ENCODE results near the gene AK3. TPM values are rescaled to one million over a fixed set of nuclear protein-coding genes. Genes with fewer than 3 reads are reported as not detected.
"Not testable (repeated sequence)": the region's sequence is repeated elsewhere in the genome, so short reads cannot be mapped to it uniquely, and the experiment has no call there.

The AK3 gene
- total RNA-seq, 2 experiments from 2014 or later = 40.1 to 41.7 TPM

DNA sequence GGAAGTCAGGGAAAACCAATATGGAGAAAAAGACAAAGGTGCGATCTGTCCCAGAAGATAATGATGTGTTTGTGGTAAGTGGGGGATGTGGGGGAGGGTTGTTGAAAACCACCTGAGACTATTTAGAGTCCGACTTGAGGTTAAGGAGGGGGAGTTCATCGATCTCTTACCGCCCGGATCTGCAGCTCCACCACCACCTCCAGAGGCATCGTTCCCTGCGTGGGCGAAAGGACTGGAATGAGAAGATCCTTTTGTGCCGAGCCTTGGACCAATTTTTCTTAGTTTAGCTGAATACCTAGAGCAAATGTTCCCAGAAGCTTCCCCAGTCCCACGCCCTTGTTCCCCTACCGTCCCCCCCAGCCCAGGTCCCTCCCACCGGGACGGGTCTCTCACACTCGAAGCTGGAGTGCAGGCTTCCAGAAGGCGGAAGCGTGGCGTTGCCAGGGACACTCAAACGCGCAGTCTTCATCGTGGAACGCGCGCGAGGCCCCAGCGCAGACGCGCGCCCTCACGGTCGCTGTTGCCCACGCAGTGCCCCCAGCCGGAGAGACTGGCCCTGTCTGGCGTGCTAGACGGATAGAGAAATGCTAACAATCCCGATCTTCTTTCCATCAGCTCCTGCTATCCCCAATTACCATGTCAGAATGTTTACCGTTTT is 74.8 kb downstream of the AK3 start, which contains the start of gene SPATA6L:
Gene SPATA6L (minus strand): TSS at position 439 of the 658 bp plus-strand sequence. CDS start 230 bp downstream, at position 209.
- Mint-ChIP-seq H3K4me3 (peak within 1 kb of the TSS; percentile 80), H3K36me3 (no peaks in the 10 kb centered on the region), H3K9me3 (no peaks in the 10 kb centered on the region), H3K27ac (peak within 1 kb of the TSS; percentile 5), H3K27me3 (no peaks in the 10 kb centered on the region), H3K4me1 (peaks cover 56% of the 10 kb centered on the region)
- DNase-seq (peak; percentile 61), ATAC-seq (ENCODE audit: low read depth) (peak; percentile 32)
- POLR2A ChIA-PET = interaction anchor here (1.0 to 1.7 kb wide), 3 partner anchors 11 to 75 kb away, joined by 3 to 10 read pairs (median 5); partner anchors contain the start of genes AK3 and CDC37L1

DNA sequence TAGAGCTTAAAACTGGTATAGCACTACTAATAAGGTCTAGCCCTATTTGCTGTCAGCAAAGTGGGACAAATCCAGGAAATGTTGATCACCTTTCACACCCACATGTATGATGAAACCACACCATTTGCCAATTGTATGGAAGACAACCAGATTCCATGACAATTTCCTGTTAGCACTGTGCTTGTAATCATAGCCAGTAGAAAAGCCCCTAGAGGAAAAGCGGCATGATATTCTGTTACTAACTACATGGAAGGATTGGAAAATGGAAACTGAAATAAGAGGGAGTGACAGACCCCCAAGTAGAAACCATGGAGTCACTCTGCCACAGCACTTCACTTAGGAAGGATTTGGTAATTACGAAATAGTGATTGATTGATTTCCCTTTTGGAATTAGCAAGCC is 75.6 kb downstream of the AK3 start:
- Mint-ChIP-seq H3K4me3 (peak overlapping the region; percentile 31), H3K27me3 (no peaks in the 10 kb centered on the region), H3K9me3 (no peaks in the 10 kb centered on the region), H3K4me1 (peaks cover 48% of the 10 kb centered on the region), H3K27ac (no peak overlapping the region), H3K36me3 (peaks cover under 1% of the 10 kb centered on the region)
- DNase-seq (no peak), ATAC-seq (ENCODE audit: low read depth) (no peak)
- POLR2A ChIA-PET = interaction anchor here (1.3 to 1.7 kb wide), 2 partner anchors 12 to 14 kb away, joined by 5 to 10 read pairs; partner anchors contain the start of gene CDC37L1

DNA sequence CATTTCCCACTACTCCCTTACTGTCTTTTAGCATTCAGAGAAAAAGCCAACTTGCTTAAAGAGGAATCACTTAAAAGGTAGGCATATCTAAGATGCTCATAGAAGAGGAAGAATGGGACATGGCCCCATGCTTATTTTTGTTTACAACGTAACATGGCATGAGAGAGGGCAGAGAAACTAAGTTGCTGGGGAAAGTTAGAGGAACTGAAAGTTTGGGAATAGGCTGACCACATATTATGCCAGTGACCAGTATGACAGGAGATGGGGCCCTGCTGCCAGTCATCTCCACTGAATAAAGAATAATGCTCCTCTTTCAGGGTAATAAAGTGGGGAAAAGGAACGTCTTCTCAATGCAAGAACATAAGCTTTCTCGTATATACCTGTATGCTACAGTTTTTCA is 77.0 kb downstream of the AK3 start:
- peaks cover 2% of the 10 kb centered on the region for H3K36me3 Mint-ChIP-seq
- DNase-seq (no peak), ATAC-seq (ENCODE audit: low read depth) (no peak)
- no peaks in the 10 kb centered on the region for H3K9me3 Mint-ChIP-seq
- peak overlapping the region; percentile 23 for H3K4me3 Mint-ChIP-seq
- POLR2A ChIA-PET = interaction anchor here (1.1 to 1.2 kb wide), 2 partner anchors 15 to 76 kb away, joined by 3 to 4 read pairs; partner anchors contain the start of gene CDC37L1
- H3K4me1 Mint-ChIP-seq = peaks cover 46% of the 10 kb centered on the region
- H3K27ac Mint-ChIP-seq = no peak overlapping the region
- H3K27me3 Mint-ChIP-seq = peaks cover 3% of the 10 kb centered on the region

DNA sequence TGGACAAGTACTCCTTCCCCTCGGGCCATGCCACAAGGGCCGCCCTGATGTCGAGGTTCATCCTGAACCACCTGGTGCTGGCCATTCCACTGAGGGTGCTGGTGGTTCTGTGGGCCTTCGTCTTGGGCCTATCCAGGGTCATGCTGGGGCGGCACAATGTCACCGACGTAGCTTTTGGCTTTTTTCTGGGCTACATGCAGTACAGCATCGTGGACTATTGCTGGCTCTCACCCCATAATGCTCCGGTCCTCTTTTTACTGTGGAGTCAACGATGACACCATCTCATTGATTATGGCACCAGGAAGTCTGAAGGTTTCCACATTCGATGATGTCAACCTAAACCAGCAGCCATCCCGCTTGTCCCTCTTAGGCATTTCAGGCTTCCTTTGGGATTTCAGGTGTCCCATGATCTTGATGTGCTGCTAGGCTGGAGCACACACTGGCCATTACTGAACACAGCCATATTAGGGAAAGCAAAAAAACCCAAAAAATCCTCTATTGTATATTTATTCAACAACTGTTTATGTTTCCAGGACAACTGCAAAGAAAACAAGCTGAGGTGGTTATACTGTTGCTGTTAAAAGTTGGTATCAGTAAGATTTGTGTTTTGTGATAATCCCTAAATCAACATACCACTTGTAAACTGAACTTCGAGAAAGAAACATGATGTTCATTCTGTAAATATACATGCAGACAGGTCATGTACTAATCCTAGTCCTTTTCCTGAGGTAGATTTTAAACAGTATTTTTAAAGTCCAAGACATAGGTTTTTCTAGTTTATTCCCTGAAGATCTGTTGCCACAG is 77.8 kb downstream of the AK3 start:
- ATAC-seq (ENCODE audit: low read depth) = no peak

DNA sequence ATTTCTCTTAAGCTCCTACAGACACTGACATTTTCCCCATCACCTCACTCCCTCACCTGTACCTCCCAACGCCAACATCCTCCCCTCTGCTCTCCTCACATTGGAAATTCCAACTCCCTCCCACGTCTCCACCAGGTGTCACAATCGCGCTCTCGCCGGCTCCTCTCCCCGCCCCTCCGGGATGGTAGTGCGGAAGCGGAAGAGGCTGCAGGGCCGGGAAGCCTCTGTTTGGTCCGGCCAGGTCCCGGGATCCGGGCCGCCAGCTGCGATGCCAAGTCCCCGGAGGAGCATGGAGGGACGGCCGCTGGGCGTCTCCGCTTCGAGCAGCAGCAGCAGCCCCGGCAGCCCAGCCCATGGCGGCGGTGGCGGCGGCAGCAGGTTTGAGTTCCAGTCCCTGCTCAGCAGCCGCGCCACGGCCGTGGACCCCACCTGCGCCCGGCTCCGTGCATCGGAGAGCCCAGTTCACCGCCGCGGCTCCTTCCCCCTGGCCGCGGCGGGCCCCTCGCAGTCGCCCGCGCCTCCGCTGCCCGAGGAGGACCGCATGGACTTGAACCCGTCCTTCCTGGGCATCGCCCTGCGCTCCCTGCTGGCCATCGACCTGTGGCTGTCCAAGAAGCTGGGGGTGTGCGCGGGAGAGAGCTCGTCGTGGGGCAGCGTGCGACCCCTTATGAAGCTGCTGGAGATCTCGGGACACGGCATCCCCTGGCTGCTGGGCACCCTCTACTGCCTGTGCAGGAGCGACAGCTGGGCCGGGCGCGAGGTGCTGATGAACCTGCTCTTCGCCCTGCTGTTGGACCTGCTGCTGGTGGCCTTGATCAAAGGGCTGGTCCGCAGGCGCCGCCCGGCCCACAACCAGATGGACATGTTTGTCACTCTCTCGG is 78.7 kb downstream of the AK3 start, which contains the start of gene PLPP6:
Gene PLPP6 (plus strand): TSS at position 187 of the 881 bp plus-strand sequence. CDS start 82 bp downstream, at position 269.
- peaks cover 43% of the 10 kb centered on the region for H3K4me1 Mint-ChIP-seq
- peak within 1 kb of the TSS; percentile 95 for H3K4me3 Mint-ChIP-seq
- H3K9me3 Mint-ChIP-seq = no peaks in the 10 kb centered on the region
- ATAC-seq (ENCODE audit: low read depth) (peak; percentile 86), DNase-seq (peak; percentile 80)
- H3K27me3 Mint-ChIP-seq = peaks cover 5% of the 10 kb centered on the region
- POLR2A ChIA-PET = interaction anchor here (0.9 to 2.6 kb wide), 4 partner anchors 13 to 78 kb away, joined by 3 to 12 read pairs (median 5); partner anchors contain the start of genes AK3 and CDC37L1
- peaks cover 2% of the 10 kb centered on the region for H3K36me3 Mint-ChIP-seq
- peak within 1 kb of the TSS; percentile 92 for H3K27ac Mint-ChIP-seq

More for the DNA sequence above, 77.8 kb downstream of the AK3 start:
- POLR2A ChIA-PET = interaction anchor here (0.9 to 2.6 kb wide), 4 partner anchors 12 to 77 kb away, joined by 3 to 12 read pairs (median 5); partner anchors contain the start of genes AK3 and CDC37L1
- H3K4me3 Mint-ChIP-seq = peak overlapping the region; percentile 95
- no peaks in the 10 kb centered on the region for H3K9me3 Mint-ChIP-seq
- H3K27me3 Mint-ChIP-seq = peaks cover 4% of the 10 kb centered on the region
- H3K36me3 Mint-ChIP-seq = peaks cover 2% of the 10 kb centered on the region
- peak overlapping the region; percentile 54 for H3K27ac Mint-ChIP-seq
- DNase-seq = no peak
- peaks cover 46% of the 10 kb centered on the region for H3K4me1 Mint-ChIP-seq

DNA sequence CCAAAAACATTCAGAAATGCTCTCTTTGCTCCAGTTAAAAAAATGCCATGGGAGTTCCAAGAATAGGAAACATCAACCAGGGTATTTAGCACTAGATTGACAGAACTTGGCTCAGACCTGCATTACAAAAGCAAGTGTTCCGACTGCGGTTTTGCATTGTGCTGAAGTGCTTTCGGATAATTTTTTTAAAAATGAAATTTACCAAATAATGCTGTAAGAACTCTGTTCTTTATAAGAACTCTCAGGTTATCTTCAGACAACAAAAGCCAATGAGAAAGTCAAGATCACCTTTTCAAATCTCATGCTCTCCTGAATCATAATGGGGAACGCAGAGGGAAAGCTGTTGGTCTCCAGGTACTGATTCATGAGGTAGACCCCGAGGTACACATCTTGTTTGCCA is 79.4 kb downstream of the AK3 start:
- H3K4me3 Mint-ChIP-seq = peak overlapping the region; percentile 95
- peaks cover 2% of the 10 kb centered on the region for H3K36me3 Mint-ChIP-seq
- H3K27me3 Mint-ChIP-seq = peaks cover 5% of the 10 kb centered on the region
- no peaks in the 10 kb centered on the region for H3K9me3 Mint-ChIP-seq
- peak overlapping the region; percentile 92 for H3K27ac Mint-ChIP-seq
- POLR2A ChIA-PET = interaction anchor here (2.6 kb wide), 1 partner anchor 79 kb away, joined by 12 read pairs; the partner anchor contains the start of gene AK3
- ATAC-seq (ENCODE audit: low read depth) (no peak), DNase-seq (no peak)
- peaks cover 43% of the 10 kb centered on the region for H3K4me1 Mint-ChIP-seq

DNA sequence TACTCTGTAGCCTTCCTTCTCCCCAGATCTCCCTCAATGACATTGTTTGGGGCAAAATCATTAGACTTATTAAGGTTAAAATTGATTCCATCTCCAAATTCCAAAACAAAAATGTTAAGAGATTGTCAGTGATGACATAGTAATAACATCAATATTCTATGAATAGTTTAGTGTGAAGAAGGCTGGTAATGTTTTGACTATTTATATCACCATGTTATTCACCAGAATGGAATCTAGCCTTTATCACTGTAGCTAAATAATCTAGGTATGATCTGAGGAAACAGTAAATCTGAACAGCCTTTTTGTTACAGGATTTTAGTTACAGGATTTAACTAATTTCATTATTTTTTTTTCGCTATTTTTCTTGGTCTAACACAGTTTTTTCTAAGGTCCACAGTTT is 79.8 kb downstream of the AK3 start:
- POLR2A ChIA-PET = interaction anchor here (2.6 kb wide), 1 partner anchor 79 kb away, joined by 12 read pairs; the partner anchor contains the start of gene AK3

DNA sequence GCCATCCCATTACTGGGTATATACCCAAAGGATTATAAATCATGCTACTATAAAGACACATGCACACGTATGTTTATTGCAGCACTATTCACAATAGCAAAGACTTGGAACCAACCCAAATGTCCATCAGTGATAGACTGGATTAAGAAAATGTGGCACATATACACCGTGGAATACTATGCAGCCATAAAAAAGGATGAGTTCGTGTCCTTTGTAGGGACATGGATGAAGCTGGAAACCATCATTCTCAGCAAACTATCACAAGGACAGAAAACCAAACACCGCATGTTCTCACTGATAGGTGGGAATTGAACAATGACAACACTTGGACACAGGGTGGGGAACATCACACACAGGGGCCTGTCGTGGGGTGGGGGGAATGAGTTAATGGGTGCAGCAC is 80.3 kb downstream of the AK3 start:
- H3K9me3 Mint-ChIP-seq; H3K27ac Mint-ChIP-seq; ATAC-seq (ENCODE audit: low read depth); H3K36me3 Mint-ChIP-seq; H3K27me3 Mint-ChIP-seq; DNase-seq; H3K4me3 Mint-ChIP-seq: not testable (repeated sequence)
- POLR2A ChIA-PET = interaction anchor here (2.6 kb wide), 1 partner anchor 80 kb away, joined by 12 read pairs; the partner anchor contains the start of gene AK3
- peaks cover 35% of the 10 kb centered on the region for H3K4me1 Mint-ChIP-seq

More for the DNA sequence above, 79.8 kb downstream of the AK3 start:
- H3K36me3 Mint-ChIP-seq = peaks cover 2% of the 10 kb centered on the region
- peak overlapping the region; percentile 95 for H3K4me3 Mint-ChIP-seq
- H3K4me1 Mint-ChIP-seq = peaks cover 39% of the 10 kb centered on the region
- H3K9me3 Mint-ChIP-seq = no peaks in the 10 kb centered on the region
- ATAC-seq (ENCODE audit: low read depth) = no peak
- no peak for DNase-seq
- peaks cover 5% of the 10 kb centered on the region for H3K27me3 Mint-ChIP-seq
- no peak overlapping the region for H3K27ac Mint-ChIP-seq

Other genes with a start within 250 kb of the AK3 start
- gene PLPP6, start 78.9 kb downstream of the AK3 start, total RNA-seq = 10 to 100 TPM; 11.8 to 12.4 TPM
- 1 to 10 TPM in 1 of 2 experiments, under 1 TPM in 1; 0.72 to 1.0 TPM for gene SPATA6L, start 74.7 kb downstream of the AK3 start, total RNA-seq
- 10 to 100 TPM; 14.4 to 14.6 TPM for gene CDC37L1, start 61.6 kb downstream of the AK3 start, total RNA-seq
- gene RCL1, start 51.7 kb upstream of the AK3 start, total RNA-seq = 10 to 100 TPM; 14.4 to 15.1 TPM
- 10 to 100 TPM; 23.5 to 25.9 TPM for gene JAK2, start 244.1 kb upstream of the AK3 start, total RNA-seq